ENCODE data around the gene RGMA.

The RGMA gene

GRCh38 chr15:93088981-93089726 is at the start of gene RGMA:
RGMA (minus strand) TSS chr15:93089211; CDS start chr15:93088932, 279 bp downstream.
- no peak for DNase-seq (ENCODE audit: low read depth in 2 of 2)

DNA sequence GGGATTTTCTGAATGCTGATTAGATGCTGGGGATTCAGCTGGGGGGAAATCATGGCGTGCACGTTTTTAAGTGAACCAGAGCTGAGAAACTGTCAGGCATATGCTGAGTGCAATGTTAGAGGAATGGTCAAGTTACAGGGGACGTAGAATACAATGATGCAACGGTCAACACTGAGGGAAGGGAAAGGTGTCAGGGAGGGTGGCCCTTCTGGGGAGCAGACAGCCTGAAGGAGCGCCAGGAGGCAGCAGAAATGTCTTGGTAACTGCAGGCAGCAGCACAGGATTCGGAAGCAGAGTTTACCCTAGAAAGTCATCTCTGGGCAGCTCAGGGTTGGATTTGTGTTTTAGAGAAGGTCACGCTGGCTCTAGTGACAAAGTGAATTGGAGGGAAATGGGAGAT is 47.6 kb upstream of the RGMA start:
- DNase-seq (ENCODE audit: low read depth in 2 of 2), result no peak

GRCh38 chr15:93135997-93136397 is 47.0 kb upstream of the RGMA start:
- no peak for DNase-seq (ENCODE audit: low read depth in 2 of 2)

GRCh38 chr15:93135459-93135858 is 46.4 kb upstream of the RGMA start:
- no peak for DNase-seq (ENCODE audit: low read depth in 2 of 2)

GRCh38 chr15:93131485-93132095 is 42.6 kb upstream of the RGMA start:
- DNase-seq (ENCODE audit: low read depth in 2 of 2), result no peak

GRCh38 chr15:93129702-93130488 is 40.9 kb upstream of the RGMA start:
- no peak for DNase-seq (ENCODE audit: low read depth in 2 of 2)

GRCh38 chr15:93127286-93127685 is 38.3 kb upstream of the RGMA start:
- no peak for DNase-seq (ENCODE audit: low read depth in 2 of 2)

- DNase-seq (ENCODE audit: low read depth in 2 of 2), result no peak
Observed at GRCh38 chr15:93126599-93126998, 37.6 kb upstream of the RGMA start.

GRCh38 chr15:93126148-93126547 is 37.1 kb upstream of the RGMA start:
- DNase-seq (ENCODE audit: low read depth in 2 of 2), result no peak

GRCh38 chr15:93124126-93124525 is 35.1 kb upstream of the RGMA start:
- DNase-seq (ENCODE audit: low read depth in 2 of 2), result no peak

DNA sequence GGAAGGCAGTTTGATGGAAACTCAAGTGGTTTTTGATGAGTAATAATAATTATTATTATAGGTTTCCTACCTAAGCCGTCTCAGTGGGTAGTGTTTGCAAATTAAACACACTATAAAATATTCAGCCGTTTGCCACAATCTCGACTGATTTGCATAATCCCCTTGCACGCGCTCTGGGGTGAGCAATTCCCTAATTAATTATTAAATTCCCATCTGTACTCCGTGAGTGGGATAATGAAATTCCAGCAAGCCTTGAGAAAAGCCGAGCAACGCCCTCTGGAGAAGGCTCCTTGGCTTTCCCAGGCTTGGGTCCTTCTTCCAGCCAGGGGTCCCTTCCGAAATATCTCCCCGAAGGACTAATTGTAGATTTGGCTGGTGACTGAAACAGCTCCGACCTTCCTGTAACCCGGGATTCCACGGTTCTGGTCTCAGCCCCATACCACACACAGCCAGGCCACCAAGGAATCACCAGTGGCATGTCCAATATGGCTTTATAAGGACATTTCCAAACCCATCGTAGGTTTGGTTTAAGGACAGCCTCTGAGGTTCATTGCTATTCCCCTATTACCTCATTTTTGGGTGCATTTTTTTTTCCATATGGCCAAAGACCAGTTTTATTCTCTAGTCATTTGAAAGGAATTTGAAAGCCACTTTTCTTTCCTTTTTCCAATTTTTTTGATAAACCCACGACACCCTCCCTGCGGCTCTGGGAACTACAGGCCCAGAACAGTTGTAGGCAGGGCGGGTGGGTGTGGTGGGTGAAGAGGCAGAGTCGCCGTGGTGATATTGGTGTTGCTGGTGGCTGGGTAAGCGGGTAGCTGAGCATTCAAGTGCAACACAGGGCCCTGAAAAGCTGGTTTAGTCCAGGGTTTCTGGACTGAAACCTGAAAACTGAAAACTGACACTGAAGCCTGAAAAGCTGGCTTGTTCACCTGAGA is 33.2 kb upstream of the RGMA start:
- no peak for DNase-seq (ENCODE audit: low read depth in 2 of 2)

DNA sequence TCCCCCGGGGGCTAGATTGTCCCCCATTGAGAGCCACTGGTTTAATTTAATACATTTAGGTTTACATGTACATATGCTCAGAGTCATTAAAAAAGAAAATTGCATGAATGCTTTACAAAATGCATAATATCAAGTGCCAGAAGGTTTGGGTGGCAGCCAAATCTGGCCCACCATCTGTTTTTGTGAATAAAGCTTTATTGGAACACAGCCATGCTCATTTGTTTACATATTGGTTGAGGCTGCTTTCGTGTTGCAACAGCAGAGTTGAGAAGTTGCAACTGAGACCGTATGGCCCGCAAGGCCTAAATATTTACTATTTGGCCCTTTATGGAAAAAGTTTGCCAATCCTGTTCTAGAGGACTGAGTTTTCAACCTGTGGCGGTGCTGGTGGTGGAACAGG is 32.1 kb upstream of the RGMA start:
- no peak for DNase-seq (ENCODE audit: low read depth in 2 of 2)

GRCh38 chr15:93118904-93119303 is 29.9 kb upstream of the RGMA start:
- no peak for DNase-seq (ENCODE audit: low read depth in 2 of 2)

GRCh38 chr15:93111451-93111850 is 22.4 kb upstream of the RGMA start:
- no peak for DNase-seq (ENCODE audit: low read depth in 2 of 2)

GRCh38 chr15:93110502-93111040 is 21.6 kb upstream of the RGMA start:
- DNase-seq (ENCODE audit: low read depth in 2 of 2), result no peak

GRCh38 chr15:93109336-93110102 is 20.5 kb upstream of the RGMA start:
- DNase-seq (ENCODE audit: low read depth in 2 of 2), result no peak

- no peak for DNase-seq (ENCODE audit: low read depth in 2 of 2)
Observed at GRCh38 chr15:93107646-93108045, 18.6 kb upstream of the RGMA start.

GRCh38 chr15:93105485-93105884 is 16.5 kb upstream of the RGMA start:
- no peak for DNase-seq (ENCODE audit: low read depth in 2 of 2)

DNA sequence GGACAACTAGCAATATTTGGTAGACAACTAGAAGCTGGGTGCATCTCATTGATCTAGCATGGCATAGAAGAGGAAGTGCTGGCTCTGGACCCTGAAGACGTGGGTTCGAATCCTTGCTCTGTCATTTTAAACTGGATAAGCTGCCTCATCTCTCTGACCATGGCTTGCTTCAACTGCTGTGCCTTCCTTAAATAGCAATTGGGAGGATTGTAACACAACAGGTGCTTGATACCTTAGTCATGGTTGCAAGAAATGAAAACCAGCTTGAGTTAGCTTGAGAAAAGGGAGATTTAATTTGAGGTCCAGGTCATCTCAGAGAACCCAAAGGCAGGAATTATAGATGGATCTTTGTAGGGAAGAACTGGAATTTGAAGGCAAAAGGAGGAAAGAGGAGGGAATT is 14.8 kb upstream of the RGMA start:
- no peak for DNase-seq (ENCODE audit: low read depth in 2 of 2)

DNA sequence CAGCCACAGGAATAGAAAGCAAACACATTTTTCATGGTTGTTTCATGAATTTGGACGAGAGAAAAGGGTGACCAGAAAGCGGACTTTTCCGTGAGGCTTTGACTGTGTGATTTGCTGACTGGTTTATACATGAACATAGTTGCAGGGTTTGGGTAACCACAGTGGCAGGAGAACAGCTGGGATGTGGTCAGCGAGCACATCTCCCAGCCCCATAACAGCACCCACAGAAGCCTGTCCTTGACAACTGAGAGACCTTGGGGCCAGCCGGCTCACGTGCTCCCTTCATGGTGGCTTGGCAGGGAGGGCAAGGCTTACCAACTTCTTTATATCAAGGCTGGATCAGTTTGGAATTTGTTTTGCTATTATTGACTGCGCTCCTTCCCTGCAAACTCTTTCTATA is 13.2 kb upstream of the RGMA start:
- DNase-seq (ENCODE audit: low read depth in 2 of 2), result no peak

DNA sequence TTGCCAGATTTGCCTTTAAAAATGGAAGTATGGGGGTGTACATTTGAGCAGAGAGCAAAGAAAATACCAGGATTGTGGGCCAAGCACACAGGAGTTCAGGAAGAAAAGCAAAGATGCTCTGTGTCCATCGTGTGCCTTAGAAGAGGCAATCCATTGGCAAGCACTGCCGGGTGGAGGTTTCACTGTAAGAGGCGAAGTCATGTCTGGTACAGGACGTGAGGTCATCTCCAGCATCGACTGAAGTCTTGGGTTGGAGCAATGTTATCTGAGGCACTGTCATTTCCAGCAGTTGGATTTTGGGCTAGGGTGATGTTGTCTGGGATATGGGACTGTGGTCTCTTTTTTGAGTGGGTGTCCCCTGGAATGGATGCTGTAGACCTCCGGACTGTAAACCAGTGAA is 4.8 kb upstream of the RGMA start:
- DNase-seq (ENCODE audit: low read depth in 2 of 2), result no peak

All from fibroblast of skin of left quadriceps (primary cell).